Stimulated activated CD8-positive, alpha-beta memory T cell treated with anti-CD3 and anti-CD28 coated beads, Interleukin-12 subunit alpha, Interleukin-12 subunit beta, amount 100 ng/mL, for 24 hours (primary cell): ENCODE measurements around the gene ZBTB7C.

Experiments used
- DNase-seq: peaks from one replicate; pipeline ENCODE4 v3.0.0-alpha.2; 2020; ENCODE audit errors: extremely low read depth

Gene ZBTB7C

GRCh38 chr18:48164116-48164515 lies 245.1 kb downstream of the ZBTB7C start:
- no peak for DNase-seq

- no peak for DNase-seq
These were observed 245.5 kb downstream of the ZBTB7C start for GRCh38 chr18:48163738-48164115.

GRCh38 chr18:48162956-48163737 lies 246.0 kb downstream of the ZBTB7C start:
- no peak for DNase-seq

GRCh38 chr18:48161911-48162698 lies 247.1 kb downstream of the ZBTB7C start:
- no peak for DNase-seq

- no peak for DNase-seq
These were observed 247.8 kb downstream of the ZBTB7C start for GRCh38 chr18:48161191-48161910.

GRCh38 chr18:48160622-48161021 lies 248.6 kb downstream of the ZBTB7C start:
- DNase-seq = no peak

GRCh38 chr18:48159816-48160215 lies 249.4 kb downstream of the ZBTB7C start:
- no peak for DNase-seq

GRCh38 chr18:48158721-48159120 lies 250.5 kb downstream of the ZBTB7C start:
- DNase-seq = no peak

GRCh38 chr18:48157956-48158355 lies 251.2 kb downstream of the ZBTB7C start:
- no peak for DNase-seq

- DNase-seq = no peak
These were observed 253.3 kb downstream of the ZBTB7C start for GRCh38 chr18:48155856-48156255.

GRCh38 chr18:48154828-48155227 lies 254.4 kb downstream of the ZBTB7C start:
- DNase-seq = no peak

- no peak for DNase-seq
These were observed 255.3 kb downstream of the ZBTB7C start for GRCh38 chr18:48153613-48154481.

GRCh38 chr18:48152549-48152948 lies 256.6 kb downstream of the ZBTB7C start:
- DNase-seq = no peak

- DNase-seq = no peak
These were observed 257.6 kb downstream of the ZBTB7C start for GRCh38 chr18:48151421-48152065.

GRCh38 chr18:48149020-48149685 lies 260.0 kb downstream of the ZBTB7C start:
- no peak for DNase-seq

GRCh38 chr18:48142994-48143393 lies 266.2 kb downstream of the ZBTB7C start:
- no peak for DNase-seq

GRCh38 chr18:48142353-48142752 lies 266.8 kb downstream of the ZBTB7C start:
- no peak for DNase-seq

GRCh38 chr18:48140731-48141130 lies 268.5 kb downstream of the ZBTB7C start:
- DNase-seq = no peak

GRCh38 chr18:48139431-48140347 lies 269.5 kb downstream of the ZBTB7C start:
- no peak for DNase-seq
